ENCODE data around the gene LHFPL3. TPM values are rescaled to one million over a fixed set of nuclear protein-coding genes. Genes with fewer than 3 reads are reported as not detected.

Gene LHFPL3
- total and polyA plus RNA-seq, 2 donors (not counting 1 experiment from before 2014, with no cell fraction given) = not detected

GRCh38 chr7:104931181-104931781 lies 602.9 kb downstream of the LHFPL3 start:
- CTCF ChIA-PET = interaction anchor here (0.6 to 18.8 kb wide), 8 partner anchors 9 to 85 kb away, joined by 3 to 248 read pairs (median 4); no protein-coding TSS in a partner anchor
- ATAC-seq (ENCODE audit: low read depth) = no peak

DNA sequence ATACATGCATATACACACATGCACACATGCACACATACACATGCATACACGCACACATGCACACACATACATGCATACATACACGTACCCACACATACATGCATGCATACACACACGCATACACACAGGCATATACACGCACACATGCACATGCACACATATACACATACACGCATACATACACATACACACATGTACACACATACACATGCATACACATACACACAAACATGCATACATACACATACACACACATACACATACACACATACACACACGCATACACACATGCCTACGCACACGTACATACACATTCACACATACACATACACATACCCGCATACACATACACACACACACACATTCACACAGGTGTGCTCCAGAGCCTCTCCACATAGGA lies 604.6 kb downstream of the LHFPL3 start:
- ChIA-PET CTCF (interaction anchor here (0.5 to 18.8 kb wide), 5 partner anchors 8 to 84 kb away, joined by 3 to 248 read pairs (median 3); no protein-coding TSS in a partner anchor), POLR2A (interaction anchor here (0.6 to 6.7 kb wide), 4 partner anchors 8 to 407 kb away, joined by 3 to 38 read pairs (median 8); no protein-coding TSS in a partner anchor)
- Histone ChIP-seq H4K20me1 (ENCODE audit: control insufficient read depth, insufficient read depth, low read length, poor library complexity, severe bottlenecking) (no peaks in the 10 kb centered on the region), H3K9me3 (ENCODE audit: control extremely low read depth in 1 of 3, control insufficient read depth in 2 of 3, insufficient read depth in 1 of 3, low read length in 2 of 3) (no peaks in the 10 kb centered on the region), H3K27ac (ENCODE audit: low read length in 2 of 2) (peak overlapping the region; percentile 73 to 75), H3K4me1 (ENCODE audit: control insufficient read depth in 2 of 2, insufficient read depth in 2 of 2, low read length in 2 of 2) (peaks cover 44 to 56% of the 10 kb centered on the region in 2 donors), H2AFZ (ENCODE audit: insufficient read depth, low read depth, low read length, poor library complexity, severe bottlenecking) (no peak overlapping the region), H3K79me2 (ENCODE audit: control insufficient read depth, insufficient read depth, low read length) (peaks cover 3% of the 10 kb centered on the region), H3K27me3 (replicated peaks in 1 of 4; ENCODE audit: control extremely low read depth in 1 of 4, control insufficient read depth in 3 of 4, insufficient read depth in 4 of 4, low read length in 3 of 4) (no peaks in the 10 kb centered on the region), H3K9ac (ENCODE audit: low read length) (no peak overlapping the region), H3K4me3 (ENCODE audit: control extremely low read depth in 1 of 5, extremely low read depth in 1 of 5, insufficient read depth in 1 of 5, low read depth in 2 of 5, low read length in 4 of 5) (peak overlapping the region in 1 of 5 experiments; percentile 39), H3K36me3 (replicated peaks in 1 of 2; ENCODE audit: control extremely low read depth in 1 of 2, control insufficient read depth in 1 of 2, extremely low read depth in 1 of 2, insufficient read depth in 2 of 2, low read length in 1 of 2) (no peaks in the 10 kb centered on the region), H3K4me2 (replicated peaks; ENCODE audit: low read depth, low read length, poor library complexity, severe bottlenecking) (peak overlapping the region; percentile 57)
- H3K4me3 Mint-ChIP-seq = peak overlapping the region; percentile 79
- DNase-seq = no peak
- WGBS (ENCODE audit: insufficient coverage) = 92% methylated on average over 7 of the region's 9 CpGs
- intact Hi-C loops (cut with micrococcal nuclease) = loop anchor here (1.0 kb wide), 1 partner anchor 12 kb away; no protein-coding TSS in a partner anchor
- no peaks in the 10 kb centered on the region for H3K27me3 Mint-ChIP-seq
- ATAC-seq (ENCODE audit: low read depth) = peak; percentile 11
- peak overlapping the region; percentile 92 for H3K27ac Mint-ChIP-seq
- H3K4me1 Mint-ChIP-seq = peaks cover 62% of the 10 kb centered on the region
- TF ChIP-seq, protein P1, sequence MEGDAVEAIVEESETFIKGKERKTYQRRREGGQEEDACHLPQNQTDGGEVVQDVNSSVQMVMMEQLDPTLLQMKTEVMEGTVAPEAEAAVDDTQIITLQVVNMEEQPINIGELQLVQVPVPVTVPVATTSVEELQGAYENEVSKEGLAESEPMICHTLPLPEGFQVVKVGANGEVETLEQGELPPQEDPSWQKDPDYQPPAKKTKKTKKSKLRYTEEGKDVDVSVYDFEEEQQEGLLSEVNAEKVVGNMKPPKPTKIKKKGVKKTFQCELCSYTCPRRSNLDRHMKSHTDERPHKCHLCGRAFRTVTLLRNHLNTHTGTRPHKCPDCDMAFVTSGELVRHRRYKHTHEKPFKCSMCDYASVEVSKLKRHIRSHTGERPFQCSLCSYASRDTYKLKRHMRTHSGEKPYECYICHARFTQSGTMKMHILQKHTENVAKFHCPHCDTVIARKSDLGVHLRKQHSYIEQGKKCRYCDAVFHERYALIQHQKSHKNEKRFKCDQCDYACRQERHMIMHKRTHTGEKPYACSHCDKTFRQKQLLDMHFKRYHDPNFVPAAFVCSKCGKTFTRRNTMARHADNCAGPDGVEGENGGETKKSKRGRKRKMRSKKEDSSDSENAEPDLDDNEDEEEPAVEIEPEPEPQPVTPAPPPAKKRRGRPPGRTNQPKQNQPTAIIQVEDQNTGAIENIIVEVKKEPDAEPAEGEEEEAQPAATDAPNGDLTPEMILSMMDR (IDR thresholded peaks at IDR 0.05) = no peak
- no peak for TF ChIP-seq EZH2 (IDR thresholded peaks at IDR 0.05; ENCODE audit: borderline replicate concordance, insufficient read depth, low read depth, low read length, poor library complexity, severe bottlenecking)
- H3K9me3 Mint-ChIP-seq (ENCODE audit: insufficient read depth) = no peaks in the 10 kb centered on the region

More at GRCh38 chr7:104931181-104931781, 602.9 kb downstream of the LHFPL3 start:
- Histone ChIP-seq H3K36me3 (replicated peaks in 1 of 2; ENCODE audit: control extremely low read depth in 1 of 2, control insufficient read depth in 1 of 2, extremely low read depth in 1 of 2, insufficient read depth in 2 of 2, low read length in 1 of 2) (no peaks in the 10 kb centered on the region), H3K9me3 (ENCODE audit: control extremely low read depth in 1 of 3, control insufficient read depth in 2 of 3, insufficient read depth in 1 of 3, low read length in 2 of 3) (no peaks in the 10 kb centered on the region), H2AFZ (ENCODE audit: insufficient read depth, low read depth, low read length, poor library complexity, severe bottlenecking) (peak overlapping the region; percentile 1), H3K4me1 (ENCODE audit: control insufficient read depth in 2 of 2, insufficient read depth in 2 of 2, low read length in 2 of 2) (peaks cover 39 to 48% of the 10 kb centered on the region in 2 donors), H3K9ac (ENCODE audit: low read length) (no peak overlapping the region), H3K27ac (ENCODE audit: low read length in 2 of 2) (peak overlapping the region; percentile 73 to 75), H3K4me3 (ENCODE audit: control extremely low read depth in 1 of 5, extremely low read depth in 1 of 5, insufficient read depth in 1 of 5, low read depth in 2 of 5, low read length in 4 of 5) (no peak overlapping the region), H3K79me2 (ENCODE audit: control insufficient read depth, insufficient read depth, low read length) (peaks cover 7% of the 10 kb centered on the region), H3K4me2 (replicated peaks; ENCODE audit: low read depth, low read length, poor library complexity, severe bottlenecking) (peak overlapping the region; percentile 10), H4K20me1 (ENCODE audit: control insufficient read depth, insufficient read depth, low read length, poor library complexity, severe bottlenecking) (no peaks in the 10 kb centered on the region), H3K27me3 (replicated peaks in 1 of 4; ENCODE audit: control extremely low read depth in 1 of 4, control insufficient read depth in 3 of 4, insufficient read depth in 4 of 4, low read length in 3 of 4) (no peaks in the 10 kb centered on the region)
- Mint-ChIP-seq H3K4me1 (peaks cover 56% of the 10 kb centered on the region), H3K9me3 (ENCODE audit: insufficient read depth) (no peaks in the 10 kb centered on the region), H3K27me3 (no peaks in the 10 kb centered on the region), H3K4me3 (peak overlapping the region; percentile 48), H3K27ac (peak overlapping the region; percentile 81)
- no peak for DNase-seq
- WGBS (ENCODE audit: insufficient coverage) = 92% methylated on average over 3 of the region's 5 CpGs
- intact Hi-C loops (cut with micrococcal nuclease) = no loop called here
- POLR2A ChIA-PET = interaction anchor here (1.5 to 6.7 kb wide), 3 partner anchors 10 to 82 kb away, joined by 3 to 38 read pairs (median 4); partner anchors contain the start of gene KMT2E
- TF ChIP-seq, protein P1 (IDR thresholded peaks at IDR 0.05) = no peak
- TF ChIP-seq EZH2 (IDR thresholded peaks at IDR 0.05; ENCODE audit: borderline replicate concordance, insufficient read depth, low read depth, low read length, poor library complexity, severe bottlenecking) = no peak

All from B cell (primary cell).